ENCODE data around the gene MCIDAS.
A peak's percentile ranks its signal among the peaks of the same experiment; 100 is the strongest.

Gene MCIDAS

GRCh38 chr5:55227664-55228430, 732 bp upstream of the MCIDAS start:
- no peak for TF ChIP-seq CTCF (IDR thresholded peaks at IDR 0.05)

DNA sequence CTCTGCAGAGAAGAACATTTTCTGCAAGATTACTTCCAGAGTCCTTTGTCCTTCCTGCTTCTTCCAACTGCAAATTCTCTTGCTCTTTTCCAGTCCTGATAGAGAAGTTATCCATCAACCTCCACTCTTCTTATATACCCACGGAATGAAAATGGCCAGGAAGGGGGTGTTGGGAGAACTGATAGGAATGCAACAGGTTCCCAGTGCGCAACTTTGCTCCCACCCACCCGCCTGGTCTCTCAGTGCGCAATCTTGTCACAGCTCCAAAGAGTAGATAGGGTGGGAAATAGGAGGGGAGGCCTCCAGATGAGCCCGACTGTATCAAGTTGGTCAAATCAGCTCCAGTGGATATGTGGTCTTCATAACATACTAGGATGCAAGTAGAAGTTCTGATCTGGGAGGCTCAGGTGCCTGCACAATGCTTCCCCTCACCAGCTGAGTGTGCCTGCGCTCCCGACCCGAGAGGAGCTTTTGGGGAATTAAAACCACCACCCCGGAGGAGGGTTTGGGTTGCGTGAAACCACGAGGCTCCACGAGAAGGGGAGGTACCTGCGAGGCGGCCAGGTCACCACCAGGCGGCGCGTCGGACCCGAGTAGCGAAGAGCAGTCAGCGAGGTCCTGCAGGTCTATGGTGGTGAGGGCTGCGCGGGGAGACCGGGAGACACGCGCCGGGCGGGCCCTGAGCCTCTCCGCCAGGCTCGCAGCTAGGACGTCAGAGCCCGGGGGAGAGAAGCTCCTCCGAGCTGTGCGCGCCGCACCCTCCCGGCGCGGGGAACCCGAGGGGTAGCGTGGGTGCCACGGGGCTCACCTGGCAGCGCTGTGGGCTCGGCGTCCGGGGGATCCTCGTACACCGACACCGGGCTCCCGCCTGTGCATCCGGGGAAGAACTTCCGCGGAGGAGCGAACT, 835 bp downstream of the MCIDAS start:
- TF ChIP-seq CTCF (IDR thresholded peaks at IDR 0.05), result peak; percentile 35

DNA sequence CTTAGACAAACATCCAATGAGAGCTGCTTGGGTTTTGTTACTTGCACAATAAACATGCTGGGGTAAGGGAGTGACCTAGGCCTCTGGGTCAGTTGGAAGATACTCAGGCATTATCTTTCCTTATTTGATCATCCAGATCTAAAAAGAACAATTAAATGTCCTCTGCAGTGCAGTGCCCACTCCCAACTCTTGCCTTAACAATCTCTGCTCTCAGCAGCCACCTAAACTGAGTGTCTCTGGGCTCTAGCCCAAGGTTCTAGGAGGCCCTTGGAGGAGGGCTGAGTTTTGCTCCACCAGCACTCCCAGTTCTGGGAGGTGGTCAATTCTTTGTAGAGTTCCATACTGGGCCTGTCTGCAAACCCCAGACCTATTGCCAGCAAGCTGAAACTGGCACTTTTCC, 1.8 kb downstream of the MCIDAS start:
- no peak for TF ChIP-seq CTCF (IDR thresholded peaks at IDR 0.05)

DNA sequence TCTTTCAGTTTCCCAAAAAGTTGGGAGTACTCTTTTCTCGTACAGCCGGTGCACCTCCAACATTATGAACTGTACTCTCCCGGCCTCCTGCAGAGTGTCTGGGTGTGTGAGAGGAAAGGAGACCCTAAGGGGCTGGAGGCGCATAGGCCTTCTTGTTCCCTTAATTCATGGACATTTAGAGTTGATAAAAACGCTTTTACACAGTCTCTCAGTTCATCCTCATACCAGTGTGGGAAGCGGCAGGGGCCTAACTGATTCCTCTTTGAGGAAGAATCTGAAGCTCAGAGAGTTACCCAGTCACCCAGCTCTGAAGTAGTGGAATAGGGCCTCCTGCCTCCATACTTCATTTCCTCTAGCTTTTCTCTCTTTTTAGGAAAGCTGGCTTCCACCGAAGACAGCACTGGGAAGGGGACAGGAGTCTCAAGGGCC, 3.3 kb downstream of the MCIDAS start:
- TF ChIP-seq CTCF (IDR thresholded peaks at IDR 0.05), result no peak

DNA sequence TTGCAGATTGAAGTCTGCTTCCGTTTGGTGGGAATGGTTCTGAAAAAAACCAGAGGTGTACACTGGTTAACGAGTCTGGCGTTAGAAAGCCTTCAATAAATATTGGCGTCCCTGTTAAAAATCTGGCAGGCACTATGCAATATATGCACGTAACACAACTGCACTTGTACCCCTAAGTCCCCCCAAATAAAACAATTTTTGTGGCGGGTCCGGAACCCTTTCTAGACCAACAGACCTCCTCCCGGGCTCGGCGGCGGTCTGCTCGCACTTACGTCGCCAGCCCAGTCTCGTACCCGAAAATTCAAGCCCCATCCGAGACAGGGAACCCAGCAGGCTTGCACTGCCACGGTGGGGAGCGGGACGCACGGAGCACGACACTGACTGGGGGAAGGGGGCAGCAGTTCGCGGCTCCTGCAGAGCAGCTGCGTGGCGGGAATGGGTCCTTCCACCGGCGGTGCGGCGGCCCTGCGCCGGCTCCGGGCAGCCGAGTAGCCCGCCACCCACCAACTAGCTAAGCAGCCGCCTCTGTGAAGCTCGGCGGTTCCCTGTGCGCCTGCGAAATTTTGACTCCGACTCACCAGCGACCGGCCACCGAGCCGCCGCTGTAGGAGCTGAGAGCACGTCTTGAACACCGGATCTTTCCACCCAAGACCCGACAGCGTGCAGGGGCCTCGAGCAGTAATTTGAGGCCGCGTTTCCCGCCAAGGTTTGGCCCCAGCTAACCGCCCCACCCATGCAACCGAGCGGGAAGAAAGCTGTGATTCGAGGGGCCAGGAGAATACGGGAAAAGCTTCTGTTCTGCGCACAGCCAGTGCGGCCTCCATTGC, 3.9 kb downstream of the MCIDAS start:
- TF ChIP-seq CTCF (IDR thresholded peaks at IDR 0.05), result no peak

DNA sequence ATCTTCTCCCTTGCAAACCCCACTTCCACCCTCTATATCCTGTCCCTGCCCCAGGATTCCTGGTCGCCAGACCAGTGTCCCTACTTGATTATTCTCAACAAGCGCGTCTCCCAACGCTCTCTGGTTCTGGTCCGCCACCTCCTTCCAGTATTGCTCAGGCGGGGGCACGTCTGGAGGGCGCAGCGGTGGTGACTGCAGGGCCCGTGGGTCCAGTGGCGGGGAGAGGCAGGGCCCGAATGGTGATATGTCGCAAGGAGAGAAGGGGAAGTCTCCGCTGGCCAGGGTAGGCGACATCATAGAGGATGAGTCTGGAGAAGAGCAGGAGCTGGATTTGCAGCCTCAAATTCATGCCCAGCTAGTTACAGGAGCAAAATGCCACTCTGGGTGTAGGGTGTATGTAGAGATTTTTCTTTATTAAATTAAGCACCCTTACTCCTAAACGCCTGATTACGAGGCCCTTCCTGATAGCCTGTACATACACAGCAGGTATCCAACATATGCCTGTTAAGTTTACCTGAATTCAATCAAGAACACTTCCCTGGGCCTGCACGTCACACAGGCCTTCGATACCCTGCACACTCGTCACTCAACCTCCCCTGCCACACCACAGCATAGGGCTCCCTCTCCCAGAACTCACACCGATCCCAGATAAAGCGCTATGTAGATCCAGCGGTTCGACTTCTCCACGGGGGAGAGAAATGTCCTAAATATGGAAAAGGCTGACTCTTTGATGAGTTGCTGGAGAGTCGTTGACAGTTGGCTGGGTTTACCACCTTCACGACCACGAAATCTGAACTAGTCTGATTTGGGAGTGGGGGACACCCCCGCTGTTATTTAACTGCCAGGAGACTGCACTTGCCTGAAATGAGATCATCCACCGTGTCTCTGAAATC, 4.8 kb downstream of the MCIDAS start:
- TF ChIP-seq CTCF (IDR thresholded peaks at IDR 0.05), result no peak
